Hematopoietic multipotent progenitor cell treated with erythropoietin and hydrocortisone succinate and interleukin-3 and kit ligand, for 6 days (in vitro differentiated cells): ENCODE results near the gene SLC44A2.

Experiments used
- DNase-seq: peaks from one replicate; pipeline ENCODE4 v3.0.0-alpha.2; 2015

Gene SLC44A2

DNA sequence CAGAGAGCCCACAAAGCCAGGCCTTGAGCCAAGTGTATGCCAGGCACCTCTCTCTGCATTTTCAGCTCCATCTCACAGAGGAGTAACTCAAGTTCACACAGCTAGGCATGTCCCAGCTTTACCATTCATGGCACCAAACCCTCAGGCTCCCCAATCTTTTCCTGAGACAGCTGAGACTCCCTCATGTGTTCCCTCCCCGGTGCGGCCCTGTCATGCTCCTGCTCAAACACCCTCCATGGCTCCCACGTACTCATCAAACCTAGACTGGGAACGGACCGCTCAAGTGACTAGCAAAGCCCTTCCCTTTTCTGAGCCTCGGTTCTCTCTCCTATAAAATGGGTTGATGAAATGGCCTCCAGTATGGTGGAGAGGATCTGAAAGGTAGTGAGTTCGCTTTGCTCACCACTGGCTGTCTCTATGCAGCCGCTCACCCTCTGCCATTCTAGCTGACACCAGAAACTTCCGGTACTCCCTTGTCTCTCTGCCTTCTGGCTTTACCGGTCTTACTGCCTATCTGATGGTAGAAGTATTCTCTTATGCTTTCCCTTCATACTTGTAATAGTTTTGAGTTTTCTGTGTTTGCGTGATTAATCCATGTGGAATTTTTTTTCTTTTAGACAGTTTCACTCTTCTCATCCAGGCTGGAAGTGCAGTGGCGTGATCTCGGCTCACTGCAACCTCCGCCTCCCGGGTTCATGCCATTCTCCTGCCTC, 7.8 kb upstream of the SLC44A2 start:
- DNase-seq = peak; percentile 60

DNA sequence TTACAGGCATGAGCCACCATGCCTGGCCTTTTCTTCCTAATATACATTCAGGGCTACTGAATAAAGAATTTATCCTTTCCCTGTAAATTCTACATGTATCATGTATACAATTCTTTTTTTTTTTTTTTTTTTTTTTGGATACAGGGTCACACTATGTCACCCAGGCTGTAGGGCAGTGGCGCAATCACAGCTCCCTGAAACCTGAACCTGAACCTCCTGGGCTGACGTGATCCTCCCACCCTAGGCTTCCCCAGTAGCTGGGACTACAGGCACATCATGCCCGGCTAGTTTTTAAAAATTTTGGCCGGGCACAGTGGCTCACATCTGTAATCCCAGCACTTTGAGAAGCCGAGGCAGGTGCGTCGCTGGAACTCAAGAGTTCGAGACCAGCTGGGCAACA, 6.5 kb upstream of the SLC44A2 start:
- no peak for DNase-seq

DNA sequence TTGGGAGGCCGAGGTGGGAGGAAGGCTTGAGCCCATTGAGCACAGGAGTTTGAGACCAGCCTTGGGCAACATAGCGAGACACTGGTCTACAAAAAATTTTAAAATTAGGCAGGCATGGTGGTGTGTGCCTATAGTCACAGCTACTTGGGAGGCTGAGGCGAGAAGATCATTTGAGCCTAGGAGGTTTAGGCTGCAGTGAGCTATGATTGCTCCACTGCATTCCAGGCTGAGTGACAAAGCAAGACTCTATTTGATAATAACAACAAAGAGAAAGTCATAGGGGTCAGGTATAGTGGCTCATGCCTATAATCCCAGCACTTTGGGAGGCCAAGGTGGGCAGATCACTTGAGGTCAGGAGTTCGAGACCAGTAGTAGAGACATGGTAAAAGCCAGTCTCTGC, 4.6 kb upstream of the SLC44A2 start:
- DNase-seq = no peak

DNA sequence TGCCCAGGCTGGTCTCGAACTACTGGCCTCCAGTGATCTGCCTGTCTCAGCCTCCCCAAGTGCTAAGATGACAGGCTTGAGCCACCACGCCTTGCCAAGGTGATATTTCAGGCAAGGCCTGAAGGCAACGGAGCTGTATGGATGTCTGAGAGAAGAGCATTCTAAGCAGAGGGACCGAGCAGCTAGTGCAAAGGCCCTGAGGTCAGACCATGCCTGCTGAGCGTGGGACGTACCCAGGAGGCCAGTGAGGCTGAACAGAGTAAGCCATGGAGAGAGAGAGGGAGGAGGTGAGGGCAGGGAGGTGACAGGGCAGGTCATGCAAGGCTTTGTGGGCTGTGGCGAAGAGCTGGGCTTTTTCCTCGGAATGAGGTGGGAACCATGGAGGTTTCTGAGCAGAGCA, 3.4 kb upstream of the SLC44A2 start:
- no peak for DNase-seq

DNA sequence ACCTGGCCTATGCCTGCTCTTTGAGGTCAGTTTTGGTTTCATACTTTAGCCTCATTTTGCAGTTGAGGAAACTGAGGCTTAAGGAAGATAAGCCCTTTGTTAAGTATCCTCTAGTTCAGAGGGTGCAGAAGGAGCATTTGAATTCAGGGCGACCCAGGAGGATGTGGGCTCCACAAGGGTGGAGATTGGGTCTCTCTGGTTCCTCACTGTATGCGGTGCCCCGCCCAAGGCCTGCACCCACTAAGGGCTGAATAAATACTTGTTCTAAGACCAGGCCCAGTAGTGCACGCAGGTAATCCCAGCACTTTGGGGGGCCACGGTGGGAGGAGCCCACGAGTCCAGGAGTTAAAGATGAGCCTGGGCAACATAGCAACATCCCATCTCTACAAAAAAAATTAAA, 768 bp upstream of the SLC44A2 start:
- no peak for DNase-seq

DNA sequence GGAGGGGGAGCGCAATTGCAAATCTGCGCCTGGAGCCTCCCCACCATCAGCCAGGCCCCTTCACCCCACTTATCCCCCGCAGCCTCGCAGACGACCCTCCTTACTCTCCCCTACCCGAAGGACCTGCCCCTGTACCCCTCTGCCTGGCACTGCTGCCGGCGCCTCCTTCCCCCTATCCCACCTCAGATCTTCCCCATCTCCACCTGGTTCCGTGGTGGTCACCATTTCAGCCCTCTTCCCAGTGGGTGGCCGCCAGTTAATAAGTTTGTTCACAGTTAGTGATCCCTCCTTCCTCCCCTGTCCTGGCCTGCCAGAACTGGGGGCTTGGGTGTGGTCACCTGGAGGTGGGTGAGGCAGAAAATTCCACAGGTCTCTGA, 397 bp downstream of the SLC44A2 start:
- no peak for DNase-seq

DNA sequence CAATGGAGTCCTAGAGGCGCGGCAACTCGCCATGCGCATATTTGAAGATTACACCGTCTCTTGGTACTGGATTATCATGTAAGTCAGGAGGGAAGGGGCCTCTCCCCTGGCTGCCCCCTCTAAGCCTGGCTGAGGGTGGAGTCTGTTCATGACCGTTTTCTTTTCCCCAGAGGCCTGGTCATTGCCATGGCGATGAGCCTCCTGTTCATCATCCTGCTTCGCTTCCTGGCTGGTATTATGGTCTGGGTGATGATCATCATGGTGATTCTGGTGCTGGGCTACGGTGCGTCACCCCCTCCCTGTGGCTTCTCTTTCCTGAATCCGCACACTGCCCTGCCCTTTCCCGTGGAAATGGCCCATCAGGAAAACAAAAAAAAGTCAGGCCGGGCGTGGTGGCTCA, 6.5 kb downstream of the SLC44A2 start:
- DNase-seq = no peak

DNA sequence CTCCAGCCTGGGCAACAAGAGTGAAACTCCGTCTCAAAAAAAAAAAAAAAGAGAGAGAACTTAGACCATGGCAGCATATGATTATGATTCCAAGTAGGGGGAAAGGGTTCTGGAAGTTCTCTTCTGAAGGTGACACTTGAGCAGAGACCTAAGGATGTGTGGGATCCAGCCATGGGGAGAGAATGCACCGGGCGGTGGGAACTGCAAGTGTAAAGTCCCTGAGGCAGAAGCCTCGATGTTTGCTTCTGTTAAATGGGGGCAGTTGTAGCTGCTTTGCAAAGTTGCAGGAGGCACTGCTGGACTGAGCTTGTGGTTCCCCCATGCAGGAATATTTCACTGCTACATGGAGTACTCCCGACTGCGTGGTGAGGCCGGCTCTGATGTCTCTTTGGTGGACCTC, 9.1 kb downstream of the SLC44A2 start:
- DNase-seq = no peak

DNA sequence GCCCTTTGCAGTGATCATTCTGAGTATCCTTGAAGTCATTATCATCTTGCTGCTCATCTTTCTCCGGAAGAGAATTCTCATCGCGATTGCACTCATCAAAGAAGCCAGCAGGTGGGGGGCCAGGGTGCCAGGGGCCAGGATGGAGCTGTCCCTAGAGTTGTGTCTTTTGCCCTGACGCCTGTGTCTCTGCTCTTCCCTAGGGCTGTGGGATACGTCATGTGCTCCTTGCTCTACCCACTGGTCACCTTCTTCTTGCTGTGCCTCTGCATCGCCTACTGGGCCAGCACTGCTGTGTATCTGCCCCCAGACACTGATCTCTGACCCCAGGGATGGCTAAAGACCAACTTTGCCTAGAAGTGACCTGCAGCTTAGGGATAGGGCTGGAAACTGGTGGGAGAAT, 9.6 kb downstream of the SLC44A2 start:
- no peak for DNase-seq

DNA sequence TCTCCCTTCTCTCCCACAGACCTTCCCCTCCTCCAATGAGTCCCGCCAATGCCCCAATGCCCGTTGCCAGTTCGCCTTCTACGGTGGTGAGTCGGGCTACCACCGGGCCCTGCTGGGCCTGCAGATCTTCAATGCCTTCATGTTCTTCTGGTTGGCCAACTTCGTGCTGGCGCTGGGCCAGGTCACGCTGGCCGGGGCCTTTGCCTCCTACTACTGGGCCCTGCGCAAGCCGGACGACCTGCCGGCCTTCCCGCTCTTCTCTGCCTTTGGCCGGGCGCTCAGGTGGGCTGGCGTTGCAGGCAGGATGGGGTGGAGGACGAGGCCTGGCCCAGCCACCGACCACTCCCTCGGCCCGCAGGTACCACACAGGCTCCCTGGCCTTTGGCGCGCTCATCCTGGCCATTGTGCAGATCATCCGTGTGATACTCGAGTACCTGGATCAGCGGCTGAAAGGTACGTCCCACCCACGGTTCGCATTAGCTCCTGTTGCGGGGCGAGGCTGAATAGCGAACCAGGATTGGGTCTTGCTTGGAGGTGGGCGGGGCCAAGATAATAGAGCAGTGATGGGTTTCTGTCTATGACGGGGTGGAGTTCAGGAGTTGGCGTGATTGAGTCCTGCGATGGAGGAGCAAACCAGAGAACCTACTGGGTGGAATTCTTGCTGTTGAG, 11.1 kb downstream of the SLC44A2 start:
- DNase-seq = no peak

DNA sequence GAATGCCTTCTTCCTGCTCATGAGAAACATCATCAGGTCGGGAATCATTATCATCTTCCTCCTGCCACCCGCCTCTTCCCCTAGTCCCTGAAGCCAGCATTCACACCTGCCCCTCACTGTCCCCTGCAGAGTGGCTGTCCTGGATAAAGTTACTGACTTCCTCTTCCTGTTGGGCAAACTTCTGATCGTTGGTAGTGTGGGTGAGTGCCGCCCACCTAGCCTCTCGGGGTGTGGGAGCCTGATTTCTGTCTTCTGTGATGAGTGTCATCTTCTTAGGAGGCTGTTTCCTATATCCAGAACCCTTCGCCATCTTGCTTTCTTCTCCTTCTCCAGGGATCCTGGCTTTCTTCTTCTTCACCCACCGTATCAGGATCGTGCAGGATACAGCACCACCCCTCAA, 12.5 kb downstream of the SLC44A2 start:
- DNase-seq = no peak

DNA sequence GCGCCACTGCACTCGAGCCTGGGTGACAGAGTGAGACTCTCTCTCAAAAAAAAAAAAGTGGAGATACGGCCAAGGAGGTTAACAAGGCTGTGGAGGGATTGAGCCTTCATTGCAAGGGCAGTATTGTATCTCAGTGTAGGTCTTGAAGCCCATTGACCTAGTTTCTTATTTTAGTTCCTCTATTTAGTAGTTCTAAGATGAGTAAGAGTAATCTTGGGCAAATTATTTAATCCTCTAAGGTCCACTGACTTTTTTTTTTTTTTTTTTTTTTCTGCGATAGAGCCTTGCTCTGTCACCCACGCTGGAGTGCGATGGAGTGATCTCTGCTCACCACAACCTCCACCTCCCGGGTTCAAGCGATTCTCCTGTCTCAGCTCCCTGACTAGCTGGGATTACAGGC, 14.5 kb downstream of the SLC44A2 start:
- DNase-seq = peak; percentile 37

DNA sequence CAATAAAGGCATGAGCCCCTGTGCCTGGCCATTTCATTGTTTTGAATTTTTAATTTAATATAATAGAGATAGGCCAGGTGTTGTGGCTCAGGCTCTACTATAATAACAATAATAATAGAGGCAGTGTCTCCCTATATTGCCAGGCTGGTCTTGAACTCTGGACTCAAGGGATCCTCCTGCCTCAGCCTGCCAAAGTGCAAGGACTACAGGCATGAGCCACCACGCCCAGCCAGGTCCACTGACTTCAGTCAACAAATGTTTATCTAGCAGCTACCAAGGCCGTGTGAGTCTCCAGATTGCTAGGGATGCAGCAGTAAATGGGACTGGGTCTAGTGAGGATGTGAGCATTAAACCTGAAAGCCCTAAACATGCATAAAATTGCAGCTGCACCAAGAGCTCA, 15.0 kb downstream of the SLC44A2 start:
- no peak for DNase-seq

DNA sequence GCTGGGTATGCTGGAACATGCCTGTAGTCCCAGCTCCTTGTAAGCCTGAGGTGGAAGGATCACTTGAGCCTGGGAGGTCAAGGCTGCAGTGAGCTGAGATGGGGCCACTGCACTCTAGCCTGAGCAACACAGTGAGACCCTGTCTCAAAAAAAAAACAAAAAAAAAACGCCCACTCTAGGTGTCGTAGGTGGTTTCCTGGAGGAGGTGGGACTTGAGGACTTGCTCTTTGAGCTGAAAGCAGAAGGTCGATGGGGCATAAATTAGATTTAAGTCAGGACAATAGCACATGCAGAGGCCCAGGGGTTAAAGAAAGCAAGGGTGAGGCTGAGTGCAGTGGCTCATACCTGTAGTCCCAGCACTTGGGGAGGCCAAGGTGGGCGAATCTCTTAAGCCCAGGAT, 15.9 kb downstream of the SLC44A2 start:
- no peak for DNase-seq

DNA sequence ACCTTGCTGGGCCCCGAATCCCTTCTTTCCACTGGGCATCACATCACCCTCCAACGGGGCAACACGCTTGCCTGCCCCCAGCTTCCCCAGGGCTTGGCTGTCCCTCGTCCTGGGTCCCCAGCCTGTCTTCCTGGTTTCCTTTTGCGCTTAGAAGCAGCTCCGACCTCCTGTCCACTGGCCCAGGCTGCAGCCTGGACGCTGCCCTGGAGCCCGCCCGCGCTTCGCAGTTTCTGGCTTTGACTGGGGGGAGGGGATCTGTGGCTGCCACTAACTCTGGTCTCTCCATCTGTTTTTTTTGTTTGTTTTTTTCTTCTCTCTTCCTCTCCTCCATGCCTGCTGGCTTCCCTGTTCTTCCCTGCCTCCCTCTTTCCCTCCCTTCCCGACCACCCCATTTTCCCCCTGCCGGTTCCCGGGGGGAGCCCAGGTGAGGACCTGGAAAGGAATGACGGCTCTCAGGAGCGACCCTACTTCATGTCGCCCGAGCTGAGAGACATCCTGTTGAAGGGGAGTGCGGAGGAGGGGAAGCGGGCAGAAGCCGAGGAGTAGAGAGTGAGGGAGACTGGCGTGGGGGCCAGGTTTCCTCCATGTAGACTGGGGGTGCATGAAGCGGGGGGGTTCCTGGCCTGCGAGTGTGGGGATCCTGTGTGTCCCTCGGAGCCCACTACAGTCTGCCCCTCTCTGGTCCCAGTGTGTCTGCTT, 17.3 kb downstream of the SLC44A2 start:
- DNase-seq = no peak

DNA sequence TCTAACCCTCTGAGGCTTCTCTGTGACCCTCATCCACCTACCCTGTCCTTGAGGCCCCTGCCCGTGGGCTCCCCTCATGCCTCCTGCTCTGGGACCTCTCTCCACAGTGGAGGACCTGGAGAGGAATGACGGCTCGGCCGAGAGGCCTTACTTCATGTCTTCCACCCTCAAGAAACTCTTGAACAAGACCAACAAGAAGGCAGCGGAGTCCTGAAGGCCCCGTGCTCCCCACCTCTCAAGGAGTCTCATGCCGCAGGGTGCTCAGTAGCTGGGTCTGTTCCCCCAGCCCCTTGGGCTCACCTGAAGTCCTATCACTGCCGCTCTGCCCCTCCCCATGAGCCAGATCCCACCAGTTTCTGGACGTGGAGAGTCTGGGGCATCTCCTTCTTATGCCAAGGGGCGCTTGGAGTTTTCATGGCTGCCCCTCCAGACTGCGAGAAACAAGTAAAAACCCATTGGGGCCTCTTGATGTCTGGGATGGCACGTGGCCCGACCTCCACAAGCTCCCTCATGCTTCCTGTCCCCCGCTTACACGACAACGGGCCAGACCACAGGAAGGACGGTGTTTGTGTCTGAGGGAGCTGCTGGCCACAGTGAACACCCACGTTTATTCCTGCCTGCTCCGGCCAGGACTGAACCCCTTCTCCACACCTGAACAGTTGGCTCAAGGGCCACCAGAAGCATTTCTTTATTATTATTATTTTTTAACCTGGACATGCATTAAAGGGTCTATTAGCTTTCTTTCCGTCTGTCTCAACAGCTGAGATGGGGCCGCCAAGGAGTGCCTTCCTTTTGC, 18.0 kb downstream of the SLC44A2 start:
- DNase-seq = peak; percentile 44

DNA sequence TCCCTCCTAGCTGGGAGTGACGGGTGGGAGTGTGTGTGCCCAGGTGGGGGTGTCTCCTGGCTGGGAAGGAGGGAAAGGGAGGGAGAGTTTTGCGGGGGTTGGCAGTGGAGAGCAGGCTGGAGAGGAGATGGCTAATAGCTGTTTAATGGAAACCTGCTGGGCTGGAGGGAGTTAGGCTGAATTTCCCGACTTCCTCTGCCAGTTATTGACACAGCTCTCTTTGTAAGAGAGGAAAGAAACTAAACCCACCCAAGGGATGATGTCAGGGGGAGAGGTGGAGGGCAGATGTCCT, 18.6 kb downstream of the SLC44A2 start:
- DNase-seq = no peak

DNA sequence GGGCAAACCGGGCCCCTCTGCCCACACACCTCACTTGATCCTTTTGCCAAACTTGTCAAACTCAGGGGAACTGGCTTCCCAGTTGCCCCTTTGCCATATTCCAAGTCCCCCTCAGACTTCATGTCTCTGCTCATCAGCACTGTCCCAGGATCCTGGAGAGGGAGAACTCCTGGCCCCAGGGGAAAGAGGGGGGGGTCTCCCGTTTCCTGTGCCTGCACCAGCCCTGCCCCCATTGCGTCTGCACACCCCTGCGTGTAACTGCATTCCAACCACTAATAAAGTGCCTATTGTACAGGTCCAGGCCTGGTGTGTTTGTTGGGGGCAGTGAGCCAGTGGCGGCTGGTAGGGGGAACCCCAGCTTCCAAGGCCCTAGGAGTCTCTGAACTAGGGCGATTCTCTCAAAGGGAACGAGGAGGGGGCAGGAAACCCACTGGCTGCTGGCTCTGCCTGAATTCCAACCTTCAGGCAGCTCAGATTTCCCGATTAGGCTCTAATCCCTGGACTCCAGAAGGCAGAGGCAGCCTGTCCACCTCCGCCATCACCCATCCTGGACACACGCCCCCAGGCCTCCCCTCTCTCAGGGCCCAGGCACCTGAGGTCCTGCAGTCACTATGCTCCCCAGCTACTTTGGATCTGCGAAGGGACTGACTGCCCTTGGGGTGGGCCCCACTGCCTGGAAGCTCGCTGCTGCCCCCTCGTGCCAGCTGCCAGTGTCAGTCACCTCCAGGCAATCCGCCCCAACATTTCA, 19.1 kb downstream of the SLC44A2 start:
- peak; percentile 92 for DNase-seq

DNA sequence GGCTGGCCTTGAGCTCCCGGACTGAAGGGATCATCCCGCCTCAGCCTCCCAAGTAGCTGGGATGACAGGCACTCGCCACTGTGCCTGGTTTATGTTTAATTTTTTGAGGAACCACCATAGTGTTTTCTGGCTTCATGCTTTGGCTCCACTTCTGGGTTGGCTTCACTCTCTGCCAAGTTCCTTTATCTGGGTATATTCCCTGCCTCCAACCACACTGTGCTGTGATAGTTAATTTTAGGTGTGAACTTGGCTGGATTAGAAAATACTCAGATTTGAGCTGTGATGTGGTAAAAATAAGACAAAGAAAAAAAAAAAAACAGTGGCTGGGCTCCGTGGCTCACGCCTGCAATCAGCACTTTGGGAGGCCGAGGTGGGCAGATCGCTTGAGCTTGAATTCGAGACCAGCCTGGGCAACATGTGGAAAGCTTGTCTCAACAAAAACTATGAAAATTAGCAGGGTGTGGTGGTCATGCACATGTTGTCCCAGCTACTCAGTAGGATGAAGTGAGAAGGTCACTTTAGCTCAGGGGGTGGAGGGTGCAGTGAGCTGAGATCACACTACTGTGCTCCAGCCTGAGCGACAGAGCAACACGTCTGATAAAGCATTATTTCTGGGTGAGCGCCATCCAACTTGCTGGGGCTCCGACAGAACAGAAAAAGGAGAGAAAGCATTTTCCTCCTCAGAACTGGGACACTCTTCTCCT, 21.3 kb downstream of the SLC44A2 start:
- DNase-seq = peak; percentile 48

DNA sequence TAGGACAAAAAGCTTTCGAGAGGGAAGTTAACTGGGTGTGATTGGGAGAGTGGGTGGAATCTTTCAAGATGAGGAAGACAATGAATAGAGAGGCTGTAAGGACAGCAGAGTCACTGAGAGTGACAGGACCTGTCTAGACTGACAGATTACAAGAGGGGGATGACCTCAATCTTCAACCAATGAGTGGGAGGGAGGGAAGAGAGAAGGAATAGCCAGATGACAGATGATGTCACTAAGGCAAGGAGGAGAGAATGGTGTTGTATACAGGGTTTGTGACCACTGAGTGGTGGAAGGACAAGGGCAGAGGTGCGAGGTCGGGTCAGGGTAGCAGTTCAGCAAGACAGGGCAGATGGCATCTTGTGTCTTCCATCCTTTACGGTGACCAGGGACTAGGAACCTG, 23.0 kb downstream of the SLC44A2 start:
- DNase-seq = no peak

DNA sequence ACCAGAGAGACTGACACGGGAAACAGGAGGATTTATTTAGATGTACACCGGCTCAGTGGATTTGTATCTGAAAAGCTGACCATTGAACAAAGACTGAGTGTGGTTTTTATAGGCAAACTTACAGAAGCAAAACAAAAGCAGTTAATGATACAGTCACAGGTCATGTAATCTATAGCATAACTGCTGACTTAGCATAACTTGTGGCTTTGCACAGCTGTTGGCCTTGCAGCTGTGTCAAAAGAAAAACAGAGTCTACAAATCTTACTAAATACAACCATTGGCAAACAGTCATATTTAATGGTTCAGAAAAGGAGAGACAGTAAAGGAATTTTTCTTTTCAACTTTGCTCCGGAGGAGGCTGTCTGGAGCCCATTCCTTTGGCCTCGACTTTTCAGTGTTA, 26.5 kb downstream of the SLC44A2 start:
- DNase-seq = peak; percentile 26

DNA sequence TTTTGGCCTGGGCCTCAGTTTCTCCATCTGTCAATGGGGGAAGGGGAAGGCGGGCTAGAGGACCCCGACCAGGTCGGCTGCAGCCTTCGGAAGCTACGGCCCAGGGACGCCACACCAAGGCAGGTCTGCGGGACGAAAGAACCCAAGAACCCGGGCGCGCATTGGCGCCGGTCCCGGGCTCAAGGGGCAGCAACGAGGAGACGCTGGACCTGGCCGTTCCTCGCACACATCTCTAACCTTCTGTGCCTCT, 28.1 kb downstream of the SLC44A2 start:
- no peak for DNase-seq
